K562 (cell line): ENCODE data around the gene WIPF1. TPM values are rescaled to one million over a fixed set of nuclear protein-coding genes. Genes with fewer than 3 reads are reported as not detected.

Source experiments
- HNRNPL ChIP-seq: fragments of 200-400 bp; formaldehyde crosslinking; IDR thresholded peaks from 2 replicates; pipeline ENCODE4 v1.6.1; 2017; ENCODE audit warnings: low read depth, mild to moderate bottlenecking, low read length
- PTBP1 ChIP-seq: fragments of 200-400 bp; formaldehyde crosslinking; IDR thresholded peaks from 2 replicates; pipeline ENCODE4 v1.6.1; 2017; ENCODE audit warnings: low read depth, low read length
- RNF2 ChIP-seq: sonication (generic); IDR thresholded peaks from 2 replicates; pipeline ENCODE4 v1.6.1; 2016
- ZNF197 ChIP-seq: fragments of 200-800 bp; sonication (Bioruptor generic); IDR thresholded peaks from 2 replicates; pipeline ENCODE4 v1.6.1; 2016; ENCODE audit warnings: low read depth, missing genetic modification characterization, missing compliant biosample characterization
- polyA plus RNA-seq, 8 experiments: library from polyadenylated mRNA; depleted of rRNA in 4 of 8; stranded (reverse) in 5 of 8; unstranded in 3 of 8; fragments of >200 nt; fragmentation: Nextera tagmentation in 2 of 8; fragmentation: Illumina TruSeq in 1 of 8; extraction: Ambion mirVana in 2 of 8; extraction: Trizol in 1 of 8; gene quantifications; 2 replicates each; pipeline versions ENCODE4 v1.2.1 to v1.2.3, GENCODE V29; 2011 to 2014; ENCODE audit warnings: inconsistent platforms in 1 of 8, missing spikeins in 1 of 8
- total RNA-seq, 7 experiments: library from RNA; depleted of rRNA in 6 of 7; stranded (reverse); fragments of >200 nt in 6 of 7; fragmentation: Illumina TruSeq in 2 of 7; extraction: Trizol in 2 of 7; gene quantifications; 2 replicates each; pipeline versions ENCODE4 v1.2.1 to v1.2.3, GENCODE V29; 2011 to 2021; ENCODE audit warnings: low replicate concordance in 1 of 7
- TF ChIP-seq, protein P1 (sequence below): fragments of 200-600 bp; sonication (generic); IDR thresholded peaks from one replicate; pipeline ENCODE4 v1.6.1; 2012; ENCODE audit warnings: mild to moderate bottlenecking, low read depth, low read length, inconsistent platforms
- TF ChIP-seq, protein P2 (sequence below), 2 experiments: fragments of 450-650 bp in 1 of 2; IDR thresholded peaks; 2 replicates each; pipeline ENCODE4 v1.6.1; 2011 to 2017; ENCODE audit warnings: low read depth in 2 of 2, antibody characterized with exemption in 1 of 2, borderline replicate concordance in 1 of 2, low read length in 1 of 2, mild to moderate bottlenecking in 1 of 2, mixed read lengths in 1 of 2; ENCODE audit not compliant: control insufficient read depth in 1 of 2
- TF ChIP-seq, protein P3 (sequence below): fragments of 250-450 bp; sonication (Bioruptor Pico); IDR thresholded peaks from 2 replicates; pipeline ENCODE4 v1.8.0; 2021; ENCODE audit warnings: mild to moderate bottlenecking, moderate library complexity

Gene WIPF1
- total and polyA plus RNA-seq, 9 of the 15 experiments (the other 6 are each of a cell fraction or from before 2014, with no cell fraction given): 0.54 to 4.9 (median 2.4) TPM

DNA sequence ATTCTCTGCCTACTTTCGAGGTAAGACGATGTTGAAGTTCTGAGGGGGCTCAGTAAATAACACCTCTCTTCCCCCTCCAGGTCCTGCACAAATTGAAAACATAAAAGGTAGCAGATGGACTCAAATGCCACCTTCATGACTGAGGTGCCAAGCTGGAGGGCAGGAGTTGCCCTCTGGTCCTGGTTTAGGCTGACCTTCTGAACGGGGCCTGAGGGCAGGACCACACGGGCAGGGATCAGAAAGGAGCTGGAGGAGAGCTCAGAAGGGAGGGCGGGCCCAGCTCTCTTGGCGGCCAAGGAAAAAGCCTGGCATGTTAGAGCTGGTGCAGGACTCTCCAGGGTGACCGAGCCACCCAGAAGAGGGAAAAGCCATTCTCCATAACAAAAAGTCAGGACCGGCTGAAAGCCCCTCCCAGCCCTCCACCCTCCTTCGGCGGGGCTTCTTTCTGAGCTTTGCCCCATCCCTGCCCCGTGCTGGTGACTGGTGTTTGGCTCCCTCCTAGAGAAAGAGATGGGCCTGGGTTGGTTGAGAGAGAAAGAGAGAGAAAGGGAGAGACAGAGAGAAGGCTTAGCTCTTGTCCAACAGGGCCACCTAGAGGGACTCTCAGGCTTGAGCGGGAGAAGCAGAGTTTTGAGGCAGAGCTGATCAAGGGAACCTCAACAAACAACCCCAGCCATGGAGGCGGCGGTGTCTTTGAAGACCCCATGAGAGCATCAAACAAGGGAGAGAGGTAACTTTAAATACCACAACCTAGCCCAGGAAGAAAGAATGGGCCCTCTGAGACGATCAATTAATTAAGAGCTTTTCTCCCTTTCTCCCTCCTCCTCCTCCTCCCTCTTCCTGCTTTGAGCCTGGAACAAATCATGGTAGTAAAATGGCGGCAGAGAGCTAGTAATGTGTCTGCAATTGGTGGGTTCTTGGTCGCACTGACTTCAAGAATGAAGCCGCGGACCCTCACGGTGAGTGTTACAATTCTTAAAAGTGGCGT lies 50.8 kb downstream of the WIPF1 start (continued):
- TF ChIP-seq, protein P1, sequence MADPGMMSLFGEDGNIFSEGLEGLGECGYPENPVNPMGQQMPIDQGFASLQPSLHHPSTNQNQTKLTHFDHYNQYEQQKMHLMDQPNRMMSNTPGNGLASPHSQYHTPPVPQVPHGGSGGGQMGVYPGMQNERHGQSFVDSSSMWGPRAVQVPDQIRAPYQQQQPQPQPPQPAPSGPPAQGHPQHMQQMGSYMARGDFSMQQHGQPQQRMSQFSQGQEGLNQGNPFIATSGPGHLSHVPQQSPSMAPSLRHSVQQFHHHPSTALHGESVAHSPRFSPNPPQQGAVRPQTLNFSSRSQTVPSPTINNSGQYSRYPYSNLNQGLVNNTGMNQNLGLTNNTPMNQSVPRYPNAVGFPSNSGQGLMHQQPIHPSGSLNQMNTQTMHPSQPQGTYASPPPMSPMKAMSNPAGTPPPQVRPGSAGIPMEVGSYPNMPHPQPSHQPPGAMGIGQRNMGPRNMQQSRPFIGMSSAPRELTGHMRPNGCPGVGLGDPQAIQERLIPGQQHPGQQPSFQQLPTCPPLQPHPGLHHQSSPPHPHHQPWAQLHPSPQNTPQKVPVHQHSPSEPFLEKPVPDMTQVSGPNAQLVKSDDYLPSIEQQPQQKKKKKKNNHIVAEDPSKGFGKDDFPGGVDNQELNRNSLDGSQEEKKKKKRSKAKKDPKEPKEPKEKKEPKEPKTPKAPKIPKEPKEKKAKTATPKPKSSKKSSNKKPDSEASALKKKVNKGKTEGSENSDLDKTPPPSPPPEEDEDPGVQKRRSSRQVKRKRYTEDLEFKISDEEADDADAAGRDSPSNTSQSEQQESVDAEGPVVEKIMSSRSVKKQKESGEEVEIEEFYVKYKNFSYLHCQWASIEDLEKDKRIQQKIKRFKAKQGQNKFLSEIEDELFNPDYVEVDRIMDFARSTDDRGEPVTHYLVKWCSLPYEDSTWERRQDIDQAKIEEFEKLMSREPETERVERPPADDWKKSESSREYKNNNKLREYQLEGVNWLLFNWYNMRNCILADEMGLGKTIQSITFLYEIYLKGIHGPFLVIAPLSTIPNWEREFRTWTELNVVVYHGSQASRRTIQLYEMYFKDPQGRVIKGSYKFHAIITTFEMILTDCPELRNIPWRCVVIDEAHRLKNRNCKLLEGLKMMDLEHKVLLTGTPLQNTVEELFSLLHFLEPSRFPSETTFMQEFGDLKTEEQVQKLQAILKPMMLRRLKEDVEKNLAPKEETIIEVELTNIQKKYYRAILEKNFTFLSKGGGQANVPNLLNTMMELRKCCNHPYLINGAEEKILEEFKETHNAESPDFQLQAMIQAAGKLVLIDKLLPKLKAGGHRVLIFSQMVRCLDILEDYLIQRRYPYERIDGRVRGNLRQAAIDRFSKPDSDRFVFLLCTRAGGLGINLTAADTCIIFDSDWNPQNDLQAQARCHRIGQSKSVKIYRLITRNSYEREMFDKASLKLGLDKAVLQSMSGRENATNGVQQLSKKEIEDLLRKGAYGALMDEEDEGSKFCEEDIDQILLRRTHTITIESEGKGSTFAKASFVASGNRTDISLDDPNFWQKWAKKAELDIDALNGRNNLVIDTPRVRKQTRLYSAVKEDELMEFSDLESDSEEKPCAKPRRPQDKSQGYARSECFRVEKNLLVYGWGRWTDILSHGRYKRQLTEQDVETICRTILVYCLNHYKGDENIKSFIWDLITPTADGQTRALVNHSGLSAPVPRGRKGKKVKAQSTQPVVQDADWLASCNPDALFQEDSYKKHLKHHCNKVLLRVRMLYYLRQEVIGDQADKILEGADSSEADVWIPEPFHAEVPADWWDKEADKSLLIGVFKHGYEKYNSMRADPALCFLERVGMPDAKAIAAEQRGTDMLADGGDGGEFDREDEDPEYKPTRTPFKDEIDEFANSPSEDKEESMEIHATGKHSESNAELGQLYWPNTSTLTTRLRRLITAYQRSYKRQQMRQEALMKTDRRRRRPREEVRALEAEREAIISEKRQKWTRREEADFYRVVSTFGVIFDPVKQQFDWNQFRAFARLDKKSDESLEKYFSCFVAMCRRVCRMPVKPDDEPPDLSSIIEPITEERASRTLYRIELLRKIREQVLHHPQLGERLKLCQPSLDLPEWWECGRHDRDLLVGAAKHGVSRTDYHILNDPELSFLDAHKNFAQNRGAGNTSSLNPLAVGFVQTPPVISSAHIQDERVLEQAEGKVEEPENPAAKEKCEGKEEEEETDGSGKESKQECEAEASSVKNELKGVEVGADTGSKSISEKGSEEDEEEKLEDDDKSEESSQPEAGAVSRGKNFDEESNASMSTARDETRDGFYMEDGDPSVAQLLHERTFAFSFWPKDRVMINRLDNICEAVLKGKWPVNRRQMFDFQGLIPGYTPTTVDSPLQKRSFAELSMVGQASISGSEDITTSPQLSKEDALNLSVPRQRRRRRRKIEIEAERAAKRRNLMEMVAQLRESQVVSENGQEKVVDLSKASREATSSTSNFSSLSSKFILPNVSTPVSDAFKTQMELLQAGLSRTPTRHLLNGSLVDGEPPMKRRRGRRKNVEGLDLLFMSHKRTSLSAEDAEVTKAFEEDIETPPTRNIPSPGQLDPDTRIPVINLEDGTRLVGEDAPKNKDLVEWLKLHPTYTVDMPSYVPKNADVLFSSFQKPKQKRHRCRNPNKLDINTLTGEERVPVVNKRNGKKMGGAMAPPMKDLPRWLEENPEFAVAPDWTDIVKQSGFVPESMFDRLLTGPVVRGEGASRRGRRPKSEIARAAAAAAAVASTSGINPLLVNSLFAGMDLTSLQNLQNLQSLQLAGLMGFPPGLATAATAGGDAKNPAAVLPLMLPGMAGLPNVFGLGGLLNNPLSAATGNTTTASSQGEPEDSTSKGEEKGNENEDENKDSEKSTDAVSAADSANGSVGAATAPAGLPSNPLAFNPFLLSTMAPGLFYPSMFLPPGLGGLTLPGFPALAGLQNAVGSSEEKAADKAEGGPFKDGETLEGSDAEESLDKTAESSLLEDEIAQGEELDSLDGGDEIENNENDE: no peak
- TF ChIP-seq, protein P2, sequence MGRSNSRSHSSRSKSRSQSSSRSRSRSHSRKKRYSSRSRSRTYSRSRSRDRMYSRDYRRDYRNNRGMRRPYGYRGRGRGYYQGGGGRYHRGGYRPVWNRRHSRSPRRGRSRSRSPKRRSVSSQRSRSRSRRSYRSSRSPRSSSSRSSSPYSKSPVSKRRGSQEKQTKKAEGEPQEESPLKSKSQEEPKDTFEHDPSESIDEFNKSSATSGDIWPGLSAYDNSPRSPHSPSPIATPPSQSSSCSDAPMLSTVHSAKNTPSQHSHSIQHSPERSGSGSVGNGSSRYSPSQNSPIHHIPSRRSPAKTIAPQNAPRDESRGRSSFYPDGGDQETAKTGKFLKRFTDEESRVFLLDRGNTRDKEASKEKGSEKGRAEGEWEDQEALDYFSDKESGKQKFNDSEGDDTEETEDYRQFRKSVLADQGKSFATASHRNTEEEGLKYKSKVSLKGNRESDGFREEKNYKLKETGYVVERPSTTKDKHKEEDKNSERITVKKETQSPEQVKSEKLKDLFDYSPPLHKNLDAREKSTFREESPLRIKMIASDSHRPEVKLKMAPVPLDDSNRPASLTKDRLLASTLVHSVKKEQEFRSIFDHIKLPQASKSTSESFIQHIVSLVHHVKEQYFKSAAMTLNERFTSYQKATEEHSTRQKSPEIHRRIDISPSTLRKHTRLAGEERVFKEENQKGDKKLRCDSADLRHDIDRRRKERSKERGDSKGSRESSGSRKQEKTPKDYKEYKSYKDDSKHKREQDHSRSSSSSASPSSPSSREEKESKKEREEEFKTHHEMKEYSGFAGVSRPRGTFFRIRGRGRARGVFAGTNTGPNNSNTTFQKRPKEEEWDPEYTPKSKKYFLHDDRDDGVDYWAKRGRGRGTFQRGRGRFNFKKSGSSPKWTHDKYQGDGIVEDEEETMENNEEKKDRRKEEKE (IDR thresholded peaks at IDR 0.05; ENCODE audit: borderline replicate concordance in 1 of 2, control insufficient read depth in 1 of 2, low read depth in 2 of 2, low read length in 1 of 2): no peak
- TF ChIP-seq HNRNPL (no peak), PTBP1 (no peak), RNF2 (no peak), ZNF197 (CRISPR knock-in tag) (no peak)
- TF ChIP-seq, protein P3, sequence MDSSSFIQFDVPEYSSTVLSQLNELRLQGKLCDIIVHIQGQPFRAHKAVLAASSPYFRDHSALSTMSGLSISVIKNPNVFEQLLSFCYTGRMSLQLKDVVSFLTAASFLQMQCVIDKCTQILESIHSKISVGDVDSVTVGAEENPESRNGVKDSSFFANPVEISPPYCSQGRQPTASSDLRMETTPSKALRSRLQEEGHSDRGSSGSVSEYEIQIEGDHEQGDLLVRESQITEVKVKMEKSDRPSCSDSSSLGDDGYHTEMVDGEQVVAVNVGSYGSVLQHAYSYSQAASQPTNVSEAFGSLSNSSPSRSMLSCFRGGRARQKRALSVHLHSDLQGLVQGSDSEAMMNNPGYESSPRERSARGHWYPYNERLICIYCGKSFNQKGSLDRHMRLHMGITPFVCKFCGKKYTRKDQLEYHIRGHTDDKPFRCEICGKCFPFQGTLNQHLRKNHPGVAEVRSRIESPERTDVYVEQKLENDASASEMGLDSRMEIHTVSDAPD (CRISPR knock-in tag): no peak
